GM18867 (cell line): Measurements from ENCODE around the gene JADE2.
"Not testable (repeated sequence)": the region's sequence is repeated elsewhere in the genome, so short reads cannot be mapped to it uniquely, and the experiment has no call there.

Experiments used
- ATAC-seq: cut with Tn5 transposase; IDR thresholded peaks from one replicate; pipeline ENCODE4 v1.9.1; 2021; ENCODE audit warnings: mild to moderate bottlenecking, moderate library complexity; ENCODE audit not compliant: unreplicated experiment

Gene JADE2

DNA sequence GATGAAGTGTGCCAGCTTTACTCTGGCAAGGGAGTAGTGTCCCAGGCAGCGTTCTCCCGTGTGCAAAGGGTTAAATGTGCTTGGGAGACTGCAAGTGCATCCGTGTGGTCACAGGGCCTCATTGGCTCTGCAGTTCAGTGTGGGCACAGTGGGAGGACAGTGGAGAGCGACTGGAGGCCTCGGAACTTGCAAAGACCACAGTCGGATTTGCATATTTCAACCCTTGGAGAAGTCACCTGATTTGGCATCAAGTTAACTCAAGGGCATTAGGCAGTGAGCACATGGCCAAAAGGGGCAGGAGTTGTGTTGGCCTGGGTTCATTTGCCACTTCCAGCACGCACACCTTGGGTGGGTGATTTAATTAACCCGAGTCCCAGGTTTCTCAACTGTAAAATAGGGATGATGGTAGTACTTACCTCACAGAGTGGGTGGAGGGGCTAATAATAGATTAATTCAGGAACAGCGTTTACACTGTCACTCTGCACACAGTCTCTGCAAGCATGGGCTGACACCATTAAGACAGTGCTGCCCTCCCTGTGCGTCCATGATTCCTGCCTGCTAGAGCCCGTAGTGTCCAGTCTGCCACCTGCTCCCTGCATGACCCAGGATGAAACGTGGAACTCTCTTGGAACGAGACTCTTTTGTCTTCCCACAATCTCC lies 22.7 kb downstream of the JADE2 start:
- no peak for ATAC-seq

DNA sequence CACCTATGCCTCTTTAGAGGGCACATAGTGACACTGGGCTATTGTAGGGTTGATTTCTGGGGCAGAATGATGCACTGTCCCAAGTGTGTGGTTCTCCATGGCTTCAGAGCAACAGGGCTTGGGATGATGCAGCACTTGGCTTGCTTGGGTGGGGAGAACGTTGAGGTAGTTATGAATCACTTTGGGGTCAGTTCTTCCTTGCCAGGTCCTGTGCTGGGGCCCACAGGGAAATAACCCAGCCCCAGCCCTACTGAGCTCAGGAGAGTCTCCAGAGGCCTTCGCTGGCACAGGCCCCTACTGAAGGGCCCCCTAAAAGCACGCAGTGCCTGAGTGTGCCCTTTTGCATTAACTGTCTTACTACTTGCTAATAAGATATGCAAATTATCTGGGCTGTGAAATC lies 24.2 kb downstream of the JADE2 start:
- no peak for ATAC-seq

DNA sequence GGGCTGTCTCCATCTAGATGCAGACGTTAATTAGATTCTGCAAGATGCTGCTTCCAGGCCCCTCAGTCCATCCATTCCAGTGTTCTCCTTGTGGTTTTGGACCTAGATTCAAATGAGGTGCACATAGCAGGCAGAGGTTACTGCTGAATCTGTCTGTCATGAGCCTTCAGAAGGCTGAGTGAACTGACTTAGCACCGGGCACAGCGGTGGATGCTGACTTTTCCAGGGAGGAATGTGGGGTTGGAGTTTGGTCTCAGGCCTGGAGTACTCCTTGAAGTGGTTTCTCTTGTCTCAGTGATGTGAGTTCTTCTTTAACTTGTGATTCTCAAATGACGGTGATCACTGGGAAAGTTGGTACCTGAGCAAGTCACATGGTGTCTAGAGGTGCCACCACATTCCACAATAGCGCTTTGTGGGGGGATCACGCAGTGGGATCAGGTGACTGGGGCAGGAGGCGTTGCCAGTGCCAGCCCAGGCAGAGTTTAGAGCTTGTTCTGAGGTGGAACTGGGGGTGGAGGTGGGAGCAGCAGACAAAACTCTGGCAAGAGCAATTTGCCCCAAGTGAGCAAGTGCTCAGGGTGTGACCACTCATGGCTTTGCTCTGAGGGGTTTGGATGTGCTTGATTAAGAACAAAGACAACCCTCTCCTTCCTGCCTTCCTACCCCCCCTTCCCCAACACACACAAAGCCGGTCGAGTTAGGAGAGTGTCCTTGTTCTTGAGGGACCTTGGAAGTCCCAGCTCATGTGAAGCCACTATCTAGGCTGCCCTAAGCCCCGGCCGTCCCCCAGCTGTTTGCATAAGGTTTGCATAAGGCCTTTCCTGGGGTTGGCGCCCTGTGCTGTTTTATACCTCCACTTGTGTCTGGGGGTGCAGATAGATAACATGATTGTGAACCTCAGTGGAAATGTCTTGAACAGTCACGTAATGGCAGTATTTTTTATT lies 25.1 kb downstream of the JADE2 start:
- ATAC-seq, result no peak

DNA sequence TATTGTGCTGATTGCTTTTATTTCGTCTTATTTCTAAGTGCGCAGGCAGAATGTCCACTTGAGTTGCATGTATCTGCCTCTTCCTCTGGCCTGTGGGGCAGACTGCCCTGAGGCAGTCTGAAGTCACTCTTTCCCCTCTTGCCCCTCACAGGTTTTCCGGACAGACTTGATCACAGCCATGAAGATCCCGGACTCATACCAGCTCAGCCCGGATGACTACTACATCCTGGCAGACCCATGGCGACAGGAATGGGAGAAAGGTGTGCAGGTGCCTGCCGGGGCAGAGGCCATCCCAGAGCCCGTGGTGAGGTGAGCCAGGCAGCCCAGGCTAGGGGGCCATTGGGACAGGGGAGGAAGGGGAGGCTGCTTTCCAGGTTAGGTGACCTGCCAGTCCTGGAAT lies 26.4 kb downstream of the JADE2 start:
- ATAC-seq, result no peak

DNA sequence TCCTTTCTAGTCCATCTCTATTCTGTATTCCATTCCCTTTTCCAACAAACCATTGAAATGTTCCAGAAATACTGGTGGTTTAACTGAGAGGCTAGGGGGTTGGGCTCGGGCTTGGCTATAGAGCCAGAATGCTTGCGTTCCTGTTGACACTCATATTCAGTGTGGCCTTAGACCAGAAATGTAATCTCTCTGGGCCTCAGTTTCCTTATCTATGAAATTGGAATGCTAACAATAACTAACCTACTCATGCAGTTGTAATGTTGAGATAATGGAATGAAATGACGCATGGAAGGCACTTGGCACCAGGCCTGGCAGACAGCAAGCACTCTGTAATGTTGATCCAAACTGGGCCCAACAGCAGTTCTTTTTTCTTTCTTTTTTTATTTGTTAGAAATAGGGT lies 26.8 kb downstream of the JADE2 start:
- ATAC-seq, result no peak

DNA sequence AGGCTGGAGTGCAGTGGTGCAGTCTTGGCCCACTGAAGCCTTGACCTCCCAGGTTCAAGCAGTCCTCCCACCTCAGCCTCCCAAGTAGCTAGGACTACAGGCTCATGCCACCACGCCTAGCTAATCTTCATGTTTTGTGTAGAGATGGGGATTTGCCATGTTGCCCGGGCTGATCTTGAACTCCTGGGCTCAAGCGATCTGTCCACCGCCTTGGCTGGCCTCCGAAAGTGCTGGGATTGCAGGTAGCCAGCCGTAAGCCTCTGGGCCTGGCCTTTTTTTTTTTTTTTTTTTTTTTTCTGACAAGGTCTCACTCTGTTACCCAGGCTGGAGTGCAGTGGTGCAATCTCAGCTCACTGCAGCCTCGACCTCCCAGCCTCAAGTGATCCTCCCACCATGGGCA lies 27.2 kb downstream of the JADE2 start:
- ATAC-seq, result not testable (repeated sequence)

DNA sequence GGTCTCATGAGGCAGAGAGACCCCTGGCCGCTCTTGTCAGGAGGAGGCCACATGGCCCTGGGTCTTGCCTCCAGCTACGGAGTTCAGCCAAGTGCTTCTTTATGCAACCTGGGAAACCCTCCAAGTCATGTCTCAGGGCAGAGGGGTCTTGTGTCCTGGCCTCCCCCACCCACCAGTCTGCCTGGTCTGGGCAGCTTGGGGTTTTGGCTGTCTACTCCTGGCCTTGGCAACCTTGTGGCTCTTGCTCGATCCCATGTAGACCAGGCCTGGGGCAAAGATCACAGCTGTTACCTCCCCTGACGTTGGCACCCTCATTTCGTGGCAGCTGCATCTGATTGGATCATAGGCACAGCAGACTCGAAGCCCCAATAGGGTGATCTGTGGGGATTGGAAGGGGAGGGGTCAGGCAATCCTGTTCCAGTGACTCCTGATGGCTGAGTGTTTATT lies 28.4 kb downstream of the JADE2 start:
- no peak for ATAC-seq

DNA sequence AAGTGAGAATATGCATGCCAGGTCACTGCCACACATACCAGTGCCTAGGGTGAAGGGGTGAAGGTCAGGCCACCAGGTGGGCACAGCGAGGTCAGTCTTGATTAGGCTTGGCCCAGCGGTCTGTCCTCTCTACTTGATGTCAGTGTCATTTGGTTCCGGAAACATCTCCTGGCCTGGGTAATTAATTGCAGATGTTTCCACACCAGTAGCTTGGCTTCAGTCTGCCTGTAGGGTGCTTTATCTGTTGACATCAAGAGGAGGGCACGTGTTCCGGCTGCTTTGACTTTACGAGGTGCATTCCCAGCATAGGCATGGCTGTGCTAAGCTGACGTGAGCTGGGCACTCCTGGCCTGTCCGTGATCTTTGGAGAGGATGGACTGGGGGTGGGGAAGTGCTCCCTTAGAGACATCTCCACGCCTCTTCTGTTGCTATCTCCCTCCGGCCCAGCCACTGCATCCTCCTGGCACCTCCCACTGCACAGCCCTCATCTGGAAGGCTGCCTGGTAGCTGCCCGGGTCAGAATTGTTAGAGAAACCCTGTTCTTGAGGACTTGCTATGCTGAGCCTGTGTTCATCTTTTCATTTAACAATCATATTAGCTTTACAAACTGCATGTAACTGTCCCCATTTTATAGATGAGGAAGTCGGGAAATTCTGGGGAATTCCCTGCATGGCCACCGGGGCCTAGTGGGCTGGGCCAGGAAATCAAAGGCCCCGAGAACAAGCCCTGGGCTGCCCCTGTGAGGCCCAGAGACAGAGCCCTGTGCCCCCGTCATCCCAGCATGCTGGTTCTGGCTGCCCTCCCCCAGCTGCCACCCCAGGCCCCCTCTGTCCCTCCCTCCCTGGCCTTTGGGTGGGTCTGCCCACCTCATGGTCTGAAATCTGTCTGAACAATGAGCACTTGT lies 29.1 kb downstream of the JADE2 start:
- peak; percentile 51 for ATAC-seq

DNA sequence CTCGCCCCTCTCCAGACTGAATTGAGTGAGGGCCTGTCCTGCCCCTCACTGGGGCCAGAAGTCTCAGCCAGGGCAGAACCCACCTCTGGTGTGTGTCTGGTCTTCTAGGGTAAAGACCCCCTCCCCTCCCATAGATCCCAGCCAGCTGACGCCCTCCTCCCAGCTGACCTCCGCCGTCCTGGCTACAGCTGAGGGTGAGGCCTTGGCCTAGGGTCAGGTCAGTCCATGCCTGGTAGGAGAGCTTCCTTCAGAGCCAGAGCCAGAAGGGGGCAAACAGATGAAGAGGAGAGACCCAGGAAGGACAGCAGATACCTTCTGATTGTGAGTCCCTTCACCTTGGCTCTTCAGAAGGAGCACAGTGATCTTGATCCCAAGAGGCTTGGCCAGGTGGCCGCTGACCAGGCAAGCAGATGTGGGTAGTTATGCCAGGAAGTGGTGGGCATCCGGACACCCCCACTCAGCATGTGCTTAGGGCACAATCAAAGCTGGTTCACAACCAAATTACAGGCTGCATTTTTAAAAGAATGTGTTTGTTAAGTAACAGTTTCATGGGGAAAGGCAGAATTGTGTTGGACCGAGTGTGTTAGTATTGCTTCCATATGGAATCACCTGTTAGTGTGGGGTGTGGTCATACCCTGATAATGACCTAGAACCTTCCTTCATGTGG lies 29.9 kb downstream of the JADE2 start:
- peak; percentile 7 for ATAC-seq

DNA sequence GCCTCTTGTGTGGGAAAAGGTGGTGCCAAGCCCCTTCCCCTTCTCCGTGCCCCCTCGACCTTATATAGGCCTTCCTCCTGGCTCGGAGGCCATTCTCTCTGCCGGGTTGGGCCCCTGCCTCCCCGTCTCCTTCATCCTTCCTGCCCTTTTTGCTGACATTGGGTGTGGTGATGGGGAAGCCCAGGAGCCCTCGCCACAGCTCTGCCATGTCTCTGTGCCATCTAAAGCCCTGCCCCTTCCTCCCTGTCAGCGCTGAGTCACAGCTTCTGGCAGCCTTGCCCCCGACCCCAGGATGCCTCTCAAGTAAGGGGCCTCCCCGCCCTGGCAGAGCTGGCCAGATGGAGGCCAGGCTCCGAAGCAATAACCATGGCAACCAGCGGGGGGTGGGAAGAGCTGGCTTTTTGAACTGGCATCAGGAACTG lies 30.4 kb downstream of the JADE2 start:
- no peak for ATAC-seq

DNA sequence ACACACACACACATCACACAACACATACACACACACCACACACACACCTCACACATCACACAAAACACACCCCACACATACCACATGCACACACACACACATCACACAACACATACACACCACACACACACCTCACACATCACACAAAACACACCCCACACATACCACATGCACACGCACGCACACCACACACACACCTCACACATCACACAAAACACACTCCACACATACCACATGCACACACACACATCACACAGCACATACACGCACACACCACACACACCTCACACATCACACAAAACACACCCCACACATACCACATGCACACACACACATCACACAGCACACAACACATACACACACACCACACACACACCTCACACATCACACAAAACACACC lies 31.1 kb downstream of the JADE2 start:
- not testable (repeated sequence) for ATAC-seq

DNA sequence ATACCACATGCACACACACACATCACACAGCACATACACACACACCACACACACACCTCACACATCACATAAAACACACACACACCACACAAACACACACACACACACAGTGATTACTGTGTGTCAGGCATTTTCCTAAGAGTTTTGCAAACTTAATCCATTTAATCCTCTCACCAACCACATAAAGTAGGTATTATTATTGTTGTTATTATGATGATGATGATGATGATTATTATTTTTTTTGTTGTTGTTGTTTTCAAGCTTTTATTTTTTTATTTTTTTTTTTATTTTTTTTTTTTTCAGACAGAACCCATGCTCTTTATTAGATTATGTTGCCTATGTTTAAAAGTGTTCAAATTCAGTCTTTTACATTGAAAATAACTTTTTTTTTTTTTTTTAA lies 31.5 kb downstream of the JADE2 start:
- ATAC-seq, result no peak

DNA sequence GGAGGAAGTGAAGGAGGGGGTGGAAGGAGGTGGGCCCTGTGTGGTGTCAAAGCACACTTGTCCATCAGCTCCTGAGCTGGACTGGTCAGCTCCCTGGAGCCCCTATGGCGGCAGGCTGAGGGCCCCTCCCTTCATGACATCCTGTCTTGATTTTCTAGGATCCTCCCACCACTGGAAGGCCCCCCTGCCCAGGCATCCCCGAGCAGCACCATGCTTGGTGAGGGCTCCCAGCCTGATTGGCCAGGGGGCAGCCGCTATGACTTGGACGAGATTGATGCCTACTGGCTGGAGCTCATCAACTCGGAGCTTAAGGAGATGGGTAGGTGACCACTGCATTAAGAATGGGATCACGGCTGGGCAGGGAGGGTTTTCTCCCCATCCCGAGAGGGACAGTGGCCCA lies 34.2 kb downstream of the JADE2 start:
- no peak for ATAC-seq

DNA sequence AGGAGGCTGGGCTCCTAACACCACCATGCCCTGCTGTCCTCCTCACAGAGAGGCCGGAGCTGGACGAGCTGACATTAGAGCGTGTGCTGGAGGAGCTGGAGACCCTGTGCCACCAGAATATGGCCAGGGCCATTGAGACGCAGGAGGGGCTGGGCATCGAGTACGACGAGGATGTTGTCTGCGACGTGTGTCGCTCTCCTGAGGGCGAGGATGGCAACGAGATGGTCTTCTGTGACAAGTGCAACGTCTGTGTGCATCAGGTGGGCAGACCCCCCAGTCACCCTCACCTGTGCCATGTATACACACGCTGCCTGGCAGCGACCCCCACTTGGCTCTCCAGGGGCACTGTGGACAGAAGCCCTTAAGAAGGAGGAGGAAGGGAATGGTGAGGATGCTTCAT lies 35.2 kb downstream of the JADE2 start:
- no peak for ATAC-seq

DNA sequence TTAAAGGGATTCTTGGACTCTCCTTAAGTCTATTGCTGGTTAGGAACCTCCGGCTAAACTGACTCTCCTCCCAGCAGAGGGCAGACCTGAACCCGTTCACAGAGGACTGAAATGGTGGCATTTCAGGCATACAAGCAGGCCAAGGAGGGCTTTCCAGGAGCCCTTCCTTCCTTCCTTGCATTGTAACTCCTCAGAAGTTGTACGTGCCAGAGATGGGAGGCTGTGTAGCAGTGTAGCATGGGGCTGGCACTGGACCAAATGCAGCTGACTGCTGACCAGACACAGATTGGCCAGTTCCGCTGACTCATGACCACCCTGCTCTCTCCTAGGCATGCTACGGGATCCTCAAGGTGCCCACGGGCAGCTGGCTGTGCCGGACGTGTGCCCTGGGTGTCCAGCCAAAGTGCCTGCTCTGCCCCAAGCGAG lies 36.4 kb downstream of the JADE2 start:
- no peak for ATAC-seq

DNA sequence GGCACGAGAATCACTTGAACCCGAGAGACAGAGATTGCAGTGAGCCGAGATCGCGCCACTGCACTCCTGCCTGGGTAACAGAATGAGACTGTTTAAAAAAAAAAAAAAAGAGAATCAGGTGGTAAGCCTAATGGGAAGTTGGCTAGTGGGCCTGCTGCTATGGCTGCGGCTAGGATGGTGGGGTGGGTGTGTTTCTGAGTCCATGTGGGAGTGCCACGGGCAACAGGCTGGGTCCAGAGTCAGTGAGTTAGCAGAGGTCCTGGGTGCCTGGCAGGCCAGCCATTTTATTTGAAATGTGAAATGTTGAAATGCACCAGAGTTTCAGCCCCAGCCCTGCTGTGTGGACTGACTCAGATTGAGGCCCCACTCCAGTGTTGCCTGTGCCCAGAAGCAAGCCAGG lies 37.8 kb downstream of the JADE2 start:
- no peak for ATAC-seq

DNA sequence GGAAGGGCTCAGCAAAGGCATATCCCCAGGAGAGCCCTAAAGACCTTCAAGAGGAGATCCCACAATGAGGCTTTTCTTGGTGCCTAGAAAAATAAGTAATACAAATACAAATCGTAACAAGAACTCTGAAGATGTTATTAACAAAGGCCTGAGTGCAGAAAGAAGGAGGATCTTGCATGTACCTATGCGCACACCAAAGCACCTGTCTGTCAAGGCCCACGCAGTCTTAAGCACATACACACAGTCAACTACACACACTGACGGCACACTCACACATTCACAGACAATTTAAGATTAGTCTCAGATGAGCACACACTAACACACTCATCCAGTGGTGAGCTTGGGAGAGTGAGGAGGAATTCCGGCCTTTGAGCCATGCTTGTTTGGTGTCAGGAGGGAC lies 38.5 kb downstream of the JADE2 start:
- no peak for ATAC-seq

DNA sequence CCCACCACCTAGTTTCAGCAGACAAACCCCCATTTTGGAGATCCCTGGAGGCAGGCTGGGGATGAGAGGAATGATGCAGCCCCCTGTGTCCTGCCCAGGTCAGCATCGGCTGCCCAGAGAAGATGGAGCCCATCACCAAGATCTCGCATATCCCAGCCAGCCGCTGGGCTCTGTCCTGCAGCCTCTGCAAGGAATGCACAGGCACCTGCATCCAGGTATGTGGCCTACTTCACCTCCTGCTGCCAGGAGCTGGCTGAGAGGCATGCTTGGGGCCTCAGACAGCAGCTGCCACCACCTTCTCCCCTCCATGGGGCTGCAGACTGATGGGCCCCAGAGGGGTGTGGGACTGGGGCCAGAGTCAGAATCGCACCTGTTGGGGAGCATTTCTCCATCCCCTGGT lies 38.9 kb downstream of the JADE2 start:
- ATAC-seq, result no peak

DNA sequence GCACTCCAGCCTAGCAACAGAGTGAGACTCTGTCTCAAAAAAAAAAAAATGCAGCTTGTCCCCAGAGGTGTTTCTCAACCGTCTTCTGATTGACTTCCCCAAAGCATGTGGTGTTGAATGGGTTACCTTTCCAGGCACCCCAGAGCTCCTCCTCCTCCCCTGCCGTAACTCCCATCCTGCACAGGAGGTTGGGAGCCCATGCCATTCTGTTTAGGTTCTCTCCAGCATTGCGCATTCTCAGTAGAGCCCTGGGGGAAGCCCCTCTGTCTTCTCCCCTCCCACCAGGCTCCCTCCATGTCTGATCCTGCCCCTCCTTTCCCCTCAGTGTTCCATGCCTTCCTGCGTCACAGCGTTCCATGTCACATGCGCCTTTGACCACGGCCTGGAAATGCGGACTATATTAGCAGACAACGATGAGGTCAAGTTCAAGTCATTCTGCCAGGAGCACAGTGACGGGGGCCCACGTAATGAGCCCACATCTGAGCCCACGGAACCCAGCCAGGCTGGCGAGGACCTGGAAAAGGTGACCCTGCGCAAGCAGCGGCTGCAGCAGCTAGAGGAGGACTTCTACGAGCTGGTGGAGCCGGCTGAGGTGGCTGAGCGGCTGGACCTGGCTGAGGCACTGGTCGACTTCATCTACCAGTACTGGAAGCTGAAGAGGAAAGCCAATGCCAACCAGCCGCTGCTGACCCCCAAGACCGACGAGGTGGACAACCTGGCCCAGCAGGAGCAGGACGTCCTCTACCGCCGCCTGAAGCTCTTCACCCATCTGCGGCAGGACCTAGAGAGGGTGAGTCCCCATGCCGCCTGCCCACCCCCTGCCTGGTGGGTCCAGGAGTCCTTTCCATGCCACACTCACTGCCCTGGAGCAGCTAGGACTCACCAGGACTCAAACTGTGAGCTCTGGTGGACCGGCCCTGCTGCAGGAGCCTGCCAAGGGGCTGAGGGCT lies 40.6 kb downstream of the JADE2 start:
- no peak for ATAC-seq
